GM06990 (cell line): ENCODE measurements around the gene OR1K1.

Experiments
- DNase-seq: peaks from one replicate; pipeline ENCODE4 v3.0.0-alpha.2; 2011; ENCODE audit not compliant: insufficient read length; ENCODE audit errors: extremely low read depth
- H3K27me3 ChIP-seq: replicated peaks from 2 replicates; pipeline ENCODE4 v1.6.0; 2011; ENCODE audit warnings: low read length; ENCODE audit not compliant: control insufficient read depth, insufficient read depth
- H3K36me3 ChIP-seq: 2 replicates; pipeline ENCODE4 v1.5.1; 2011; ENCODE audit warnings: low read length; ENCODE audit not compliant: control insufficient read depth, insufficient read depth
- H3K4me3 ChIP-seq: replicated peaks from 2 replicates; pipeline ENCODE4 v1.5.1; 2011; ENCODE audit warnings: low read depth, mild to moderate bottlenecking, control low read depth, low read length
- CTCF ChIP-seq: IDR thresholded peaks from 2 replicates; pipeline ENCODE4 v1.5.1; 2011; ENCODE audit warnings: low read length, control low read depth, mild to moderate bottlenecking, inconsistent platforms; ENCODE audit not compliant: insufficient read depth, poor library complexity, severe bottlenecking

The OR1K1 gene

GRCh38 chr9:122779181-122779580 lies 20.7 kb upstream of the OR1K1 start:
- Histone ChIP-seq H3K27me3 (no peaks in the 10 kb centered on the region; the same call in 1 of the 2 replicates), H3K4me3 (no peak overlapping the region), H3K36me3 (no peaks in the 10 kb centered on the region)
- DNase-seq: no peak
- no peak for TF ChIP-seq CTCF

- Histone ChIP-seq H3K27me3 (no peaks in the 10 kb centered on the region; the same call in 1 of the 2 replicates), H3K4me3 (no peak overlapping the region), H3K36me3 (no peaks in the 10 kb centered on the region)
- no peak for TF ChIP-seq CTCF
- DNase-seq: no peak
These were observed 19.9 kb upstream of the OR1K1 start for GRCh38 chr9:122780026-122780425.

DNA sequence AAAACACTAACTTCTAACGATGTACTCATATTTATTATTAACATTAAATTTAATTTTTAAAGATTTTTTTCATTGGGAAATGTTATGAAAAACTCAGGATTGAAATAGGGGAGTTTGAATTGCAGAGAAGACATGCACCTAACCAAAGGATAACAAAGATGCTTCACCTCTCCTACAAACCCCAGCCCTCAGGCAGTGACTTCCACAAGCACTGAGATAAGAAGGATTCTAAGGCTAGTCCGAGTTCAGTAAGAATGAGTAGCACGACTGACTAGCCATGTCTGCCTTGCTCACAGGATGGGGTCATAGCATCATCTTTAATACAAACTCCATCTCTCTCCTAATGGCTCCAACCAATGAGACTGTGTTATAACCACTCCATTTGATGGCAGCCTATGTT lies 18.3 kb upstream of the OR1K1 start:
- Histone ChIP-seq H3K36me3 (no peaks in the 10 kb centered on the region), H3K27me3 (no peaks in the 10 kb centered on the region; the same call in 1 of the 2 replicates), H3K4me3 (no peak overlapping the region)
- TF ChIP-seq CTCF: no peak
- DNase-seq: no peak

DNA sequence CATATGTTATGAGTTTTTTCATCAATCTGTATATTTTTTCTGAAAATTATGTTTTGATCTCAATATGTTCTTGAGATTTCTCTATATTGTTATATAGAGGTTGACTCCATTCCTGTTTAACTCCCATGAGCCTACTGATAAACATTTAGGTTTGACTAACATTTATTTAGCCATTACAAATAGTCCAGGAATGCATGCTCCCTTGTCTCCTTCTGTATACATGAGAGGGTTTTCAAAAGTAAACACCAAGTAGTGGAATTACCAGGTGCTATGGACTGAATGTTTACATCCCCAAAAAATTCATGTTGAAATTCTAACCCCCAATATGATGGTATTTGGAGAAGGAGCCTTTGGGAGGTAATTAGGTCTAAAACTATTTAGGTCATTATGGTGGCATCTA lies 14.7 kb upstream of the OR1K1 start:
- no peak for TF ChIP-seq CTCF
- Histone ChIP-seq H3K4me3 (no peak overlapping the region), H3K36me3 (no peaks in the 10 kb centered on the region), H3K27me3 (no peaks in the 10 kb centered on the region)
- no peak for DNase-seq

DNA sequence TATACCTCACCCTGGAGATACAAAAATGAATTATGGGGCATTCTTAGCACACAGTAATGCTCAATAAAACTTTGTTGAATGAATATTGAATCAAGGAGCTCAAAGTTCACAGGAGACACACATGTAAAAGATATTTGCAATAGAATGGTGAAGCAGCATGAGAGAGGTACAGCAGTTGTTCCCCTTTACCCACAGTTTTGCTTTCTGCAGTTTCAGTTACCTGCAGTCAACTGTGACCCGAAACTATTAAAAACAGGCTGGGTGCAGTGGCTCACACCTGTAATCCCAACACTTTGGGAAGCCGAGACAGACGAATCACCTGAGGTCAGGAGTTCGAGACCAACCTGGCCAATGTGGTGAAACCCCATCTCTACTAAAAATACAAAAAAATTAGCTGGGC lies 13.6 kb upstream of the OR1K1 start:
- Histone ChIP-seq H3K27me3 (no peaks in the 10 kb centered on the region), H3K4me3 (no peak overlapping the region), H3K36me3 (no peaks in the 10 kb centered on the region)
- no peak for DNase-seq
- TF ChIP-seq CTCF: no peak

- Histone ChIP-seq H3K4me3 (no peak within 1 kb of the TSS), H3K27me3 (no peaks in the 10 kb centered on the region), H3K36me3 (no peaks in the 10 kb centered on the region)
- DNase-seq: no peak
- TF ChIP-seq CTCF: no peak
These were observed 11.1 kb upstream of the OR1K1 start, which contains the start of gene OR5C1 for GRCh38 chr9:122788831-122789230. Gene OR5C1 (plus strand): TSS chr9:122788933. CDS start chr9:122788933, 0 bp downstream.
